CMK (cell line): ENCODE results near the gene OR51B5.
"Not testable (repeated sequence)": the region's sequence is repeated elsewhere in the genome, so short reads cannot be mapped to it uniquely, and the experiment has no call there.

Source experiments
- DNase-seq: peaks from one replicate; pipeline ENCODE4 v3.0.0-alpha.2; 2010; ENCODE audit warnings: low read depth

The OR51B5 gene

GRCh38 chr11:5343474-5344335, at the start of gene OR51B5:
Gene OR51B5 (minus strand): TSS chr11:5343524. CDS start chr11:5343524, 0 bp downstream.
- DNase-seq = no peak

- no peak for DNase-seq
These were observed 46.9 kb upstream of the OR51B5 start for GRCh38 chr11:5390210-5390609.

GRCh38 chr11:5384335-5384734, 41.0 kb upstream of the OR51B5 start:
- DNase-seq = no peak

DNA sequence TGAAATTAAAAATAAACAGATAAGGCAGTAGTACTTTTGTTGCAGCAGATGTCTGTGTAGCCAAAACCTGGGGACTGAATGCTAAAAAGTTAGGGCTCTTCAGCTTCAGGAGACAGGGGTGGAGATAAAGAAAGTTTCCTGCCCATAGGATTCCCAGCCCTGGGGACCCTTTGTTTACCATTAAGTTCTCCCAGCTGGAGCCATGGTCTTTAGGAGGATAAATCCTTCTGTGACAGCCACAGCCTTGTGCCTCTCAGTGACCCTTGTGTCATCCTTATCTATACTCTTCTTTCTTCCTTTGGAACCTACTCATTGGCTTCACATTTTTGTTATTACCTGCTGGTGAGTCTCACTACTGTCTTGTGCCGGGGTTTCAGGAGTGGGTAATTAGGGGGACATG, 40.3 kb upstream of the OR51B5 start, which contains the start of gene OR51M1:
Gene OR51M1, plus strand, starts transcription at position 237 of the 400 bp plus-strand sequence. CDS start 5,587 bp downstream, outside the sequence.
- DNase-seq = no peak

DNA sequence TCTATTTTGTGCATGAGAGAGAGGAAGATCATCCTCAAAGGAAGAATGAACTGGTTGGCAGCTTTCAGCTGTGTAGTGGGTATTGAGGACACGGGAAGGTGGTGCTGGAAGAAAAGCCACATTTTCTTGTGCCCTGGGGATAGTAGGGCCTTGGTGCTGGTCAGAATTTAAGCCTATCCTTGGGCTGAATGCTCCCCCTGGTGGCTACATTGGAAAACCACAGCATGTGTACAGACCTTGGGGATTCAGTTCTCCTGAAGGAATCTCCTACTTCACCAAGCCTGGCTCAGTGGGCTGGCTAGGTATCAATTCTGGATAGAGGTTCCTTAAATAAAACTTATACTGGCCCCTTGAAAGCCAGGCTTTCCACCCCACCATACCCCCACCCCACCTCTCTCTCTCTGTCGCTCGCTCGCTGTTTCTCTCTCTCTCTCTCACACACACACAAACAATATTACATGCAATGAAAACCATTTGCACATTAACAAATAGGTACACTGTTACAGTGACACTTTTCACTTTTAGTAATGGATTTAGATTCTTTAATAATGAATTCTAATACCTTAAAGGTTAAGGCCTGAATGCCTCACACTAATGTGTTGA, 37.5 kb upstream of the OR51B5 start:
- peak; percentile 25 for DNase-seq

- no peak for DNase-seq
These were observed 26.5 kb upstream of the OR51B5 start for GRCh38 chr11:5369789-5370188.

DNA sequence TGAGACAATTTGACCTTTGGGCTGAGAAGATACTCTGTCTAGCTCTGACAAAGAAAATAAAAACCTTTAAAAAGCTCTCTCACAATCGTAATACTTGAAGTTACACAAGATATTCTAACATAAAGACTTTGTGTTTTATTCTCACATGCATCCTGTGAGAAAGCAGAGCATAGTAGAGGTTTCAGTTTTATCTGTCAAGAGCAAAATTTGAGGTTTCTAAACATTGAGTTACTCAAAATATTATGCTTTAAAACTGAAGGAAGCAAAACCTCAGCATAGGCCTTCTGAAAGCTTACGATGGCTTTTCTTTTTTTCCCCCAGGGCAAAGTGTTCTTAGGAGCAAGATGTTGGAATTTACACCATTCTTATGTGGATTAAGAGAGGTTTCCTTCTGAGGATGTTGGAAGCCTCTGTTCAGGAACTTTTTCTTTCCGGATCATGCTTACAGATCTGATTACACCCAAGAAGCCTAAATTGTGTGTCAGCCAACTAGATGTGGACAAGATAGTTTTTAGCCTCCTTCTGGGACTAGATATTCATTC, 25.2 kb upstream of the OR51B5 start:
- DNase-seq = no peak

DNA sequence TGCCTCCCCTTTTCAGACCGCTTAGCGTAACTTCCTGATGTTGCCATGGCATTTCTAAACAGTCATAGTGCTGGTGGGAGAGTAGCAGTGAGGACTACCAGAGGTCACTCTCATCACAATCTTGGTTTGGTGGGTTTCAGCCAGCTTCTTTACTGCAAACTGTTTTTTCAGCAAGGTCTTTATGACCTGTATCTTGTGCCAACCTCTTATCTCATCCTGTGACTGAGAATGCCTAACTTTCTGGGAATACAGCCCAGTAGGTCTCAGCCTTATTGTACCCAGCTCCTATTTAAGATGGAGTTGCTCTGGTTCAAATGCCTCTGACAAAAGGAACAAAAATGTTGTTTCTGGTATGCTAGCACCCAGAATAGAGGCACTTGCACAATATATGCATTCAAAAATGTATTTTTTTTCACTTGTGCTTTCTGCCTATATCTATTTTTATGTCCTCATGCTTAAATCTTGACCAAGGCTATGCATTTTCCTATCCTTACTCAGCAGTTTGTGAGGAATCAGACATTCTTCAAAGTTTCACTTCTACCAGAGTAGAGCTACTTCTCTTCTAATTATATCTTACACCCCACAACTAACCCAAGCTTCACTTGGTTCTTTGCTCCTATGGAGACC, 24.2 kb upstream of the OR51B5 start:
- DNase-seq = no peak

- no peak for DNase-seq
These were observed 23.5 kb upstream of the OR51B5 start for GRCh38 chr11:5366856-5367255.

DNA sequence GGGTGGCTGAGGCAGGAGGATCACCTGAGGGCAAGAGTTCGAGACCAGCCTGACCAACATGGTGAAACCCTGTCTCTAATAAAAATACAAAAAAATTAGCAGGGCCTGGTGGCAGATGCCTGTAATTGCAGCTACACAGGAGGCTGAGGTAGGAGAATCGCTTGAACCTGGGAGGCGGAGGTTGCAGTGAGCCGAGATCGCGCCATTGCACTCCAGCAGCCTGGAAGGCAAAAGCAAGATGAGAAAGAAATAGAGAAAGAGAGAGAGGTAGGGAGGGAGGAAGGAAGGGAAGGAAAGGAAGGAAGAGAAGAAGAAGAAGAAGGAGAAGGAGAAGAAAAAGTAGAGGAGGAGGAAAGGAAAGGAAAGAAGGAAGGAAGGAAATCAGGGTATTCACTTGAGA, 23.0 kb upstream of the OR51B5 start:
- DNase-seq = not testable (repeated sequence)

DNA sequence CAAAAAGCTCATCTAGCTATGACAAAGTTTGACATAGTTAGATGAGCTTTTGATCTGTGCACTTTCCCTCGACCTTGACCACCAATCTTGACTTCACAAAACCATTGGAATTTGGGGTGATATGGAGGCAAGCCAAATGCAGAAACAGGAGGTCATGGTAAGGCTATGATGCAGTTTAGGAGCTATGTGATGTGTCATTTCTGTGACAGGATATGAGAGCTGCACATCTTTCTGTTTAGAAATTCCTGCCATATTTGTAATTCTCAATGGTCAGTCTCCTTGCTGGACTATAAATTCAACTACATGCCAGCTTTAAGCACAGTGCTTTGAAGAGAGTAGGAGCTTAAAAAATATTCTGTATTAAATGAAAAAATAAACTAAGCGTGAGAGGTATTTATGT, 20.9 kb upstream of the OR51B5 start:
- DNase-seq = no peak

DNA sequence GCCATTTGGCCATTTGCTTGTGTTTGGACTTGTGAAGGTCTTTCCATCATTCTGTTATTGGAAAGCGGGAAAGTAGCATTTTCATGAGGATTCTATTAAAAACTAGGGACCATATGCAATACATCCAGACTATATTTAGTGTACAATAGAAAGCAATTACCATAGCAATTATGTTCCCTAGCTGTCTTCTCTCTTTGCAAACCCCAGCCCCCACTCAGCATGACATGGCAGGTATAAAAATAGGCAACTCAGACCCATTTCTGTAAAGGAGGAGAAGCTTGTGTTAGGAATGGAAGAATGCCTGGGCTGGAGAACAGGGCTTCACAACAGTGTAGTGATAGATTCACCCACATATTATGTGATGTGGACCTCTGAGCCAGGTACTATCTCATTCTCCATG, 20.4 kb upstream of the OR51B5 start:
- DNase-seq = no peak

DNA sequence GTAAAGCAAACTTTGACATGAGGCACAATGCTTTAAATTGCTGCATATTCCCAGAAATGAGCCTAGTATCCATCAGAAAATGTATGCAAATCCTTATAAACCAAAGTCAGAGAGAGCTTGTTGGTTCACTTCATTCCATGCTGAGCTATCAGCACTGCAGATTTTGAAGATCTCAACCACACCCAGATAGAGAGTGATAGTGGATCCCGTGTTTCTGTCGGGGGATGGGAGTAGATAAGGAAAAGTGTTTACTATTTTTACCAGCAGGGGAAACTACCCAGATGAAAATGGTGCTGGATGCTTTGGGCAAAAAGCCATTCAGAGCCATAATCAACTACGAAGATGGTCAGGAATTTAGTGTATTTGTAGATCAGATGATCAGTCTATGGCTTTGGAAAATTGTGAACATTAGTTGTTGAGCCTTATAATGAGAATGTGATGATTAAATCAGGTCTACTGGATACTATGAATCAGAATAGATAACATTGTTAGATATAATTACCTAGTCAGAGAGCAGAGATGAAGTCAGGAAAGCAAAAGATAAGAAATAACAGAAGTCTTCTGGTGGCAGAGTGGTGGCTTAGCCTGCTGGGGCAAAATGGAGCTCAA, 18.8 kb upstream of the OR51B5 start:
- DNase-seq = no peak

- not testable (repeated sequence) for DNase-seq
These were observed 12.7 kb upstream of the OR51B5 start for GRCh38 chr11:5356031-5356430.

DNA sequence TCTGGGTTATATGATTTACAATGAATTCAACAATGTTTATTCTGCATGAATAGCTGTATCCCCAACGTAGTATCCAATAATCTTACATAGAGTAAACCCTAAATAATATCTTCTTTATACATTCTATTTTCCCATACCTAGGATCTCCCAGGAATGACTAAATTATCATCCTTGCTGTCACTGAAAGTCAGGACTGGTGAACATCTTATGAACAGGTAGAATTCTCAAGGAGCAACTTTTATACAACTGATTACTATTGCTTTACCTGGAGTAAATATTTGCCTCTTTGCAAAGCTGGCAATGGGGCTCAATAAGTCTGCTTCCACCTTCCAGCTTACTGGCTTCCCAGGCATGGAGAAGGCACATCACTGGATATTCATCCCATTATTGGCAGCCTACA, 7.9 kb upstream of the OR51B5 start, which contains the start of gene OR51B6:
Gene OR51B6, plus strand, starts transcription at position 301 of the 400 bp plus-strand sequence. Its CDS starts 0 bp downstream, at position 301.
- no peak for DNase-seq

- no peak for DNase-seq
These were observed 6.2 kb upstream of the OR51B5 start for GRCh38 chr11:5349550-5349949.

DNA sequence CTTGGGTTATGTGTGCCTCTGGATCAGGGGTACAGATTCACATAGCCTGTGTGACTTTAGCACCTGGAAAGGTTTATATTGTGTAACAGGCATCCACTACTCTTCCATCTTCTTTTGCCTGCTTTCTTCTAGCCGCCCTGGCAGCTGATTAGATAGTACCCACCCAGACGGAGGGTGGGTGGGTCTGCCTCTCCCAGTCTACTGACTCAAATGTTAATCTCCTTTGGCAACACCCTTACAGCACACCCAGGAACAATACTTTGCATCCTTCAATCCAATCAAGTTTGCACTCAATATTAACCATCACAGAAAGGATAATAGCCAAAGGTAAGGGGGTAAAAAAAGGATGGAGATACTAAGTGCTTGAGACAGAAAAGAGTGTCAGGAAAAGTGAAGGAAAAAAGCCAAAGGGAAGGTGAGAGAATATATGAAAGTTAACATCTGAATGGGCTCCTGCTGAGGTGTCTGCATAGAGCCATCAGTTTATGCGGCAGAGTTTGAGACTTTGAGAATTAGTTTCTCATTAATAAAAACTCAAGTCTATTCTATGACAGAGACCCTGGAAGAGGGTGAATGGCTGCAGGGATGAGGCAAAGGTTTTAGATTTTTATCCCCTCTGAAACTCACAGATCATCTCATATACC, 5.3 kb upstream of the OR51B5 start:
- DNase-seq = no peak

DNA sequence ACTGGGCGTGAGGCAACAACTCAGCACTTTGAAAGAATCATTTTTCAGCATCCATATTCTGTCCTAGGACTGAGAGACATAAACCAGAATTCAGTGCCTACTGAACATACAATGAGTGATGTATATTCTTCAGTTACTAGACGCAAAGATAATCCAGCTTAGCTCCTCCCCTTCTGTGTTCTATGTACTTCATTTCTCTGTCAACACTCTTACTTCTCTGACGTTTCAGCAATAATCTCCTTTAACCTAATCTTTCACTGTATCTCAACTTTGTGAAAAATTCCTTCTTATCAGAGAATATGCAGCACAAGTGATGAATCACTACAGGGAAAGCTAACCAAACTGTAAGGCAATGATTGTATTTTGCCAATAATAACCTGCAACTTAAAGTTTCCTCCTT, 2.5 kb upstream of the OR51B5 start:
- no peak for DNase-seq

- DNase-seq = no peak
These were observed 3.5 kb downstream of the OR51B5 start for GRCh38 chr11:5339771-5340322.

DNA sequence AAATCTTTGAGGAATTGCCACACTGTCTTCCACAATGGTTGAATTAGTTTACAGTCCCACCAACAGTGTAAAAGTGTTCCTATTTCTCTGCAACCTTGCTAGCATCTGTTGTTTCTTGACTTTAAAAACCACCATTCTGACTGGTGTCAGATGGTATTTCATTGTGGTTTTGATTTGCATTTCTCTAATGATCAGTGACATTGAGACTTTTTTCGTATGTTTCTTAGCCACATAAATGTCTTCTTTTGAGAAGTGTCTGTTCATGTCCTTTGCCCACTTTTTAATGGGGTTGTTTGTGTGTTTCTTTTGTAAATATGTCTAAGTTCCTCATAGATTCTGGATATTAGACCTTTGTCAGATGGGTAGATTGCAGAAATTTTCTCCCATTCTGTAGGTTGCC, 6.1 kb downstream of the OR51B5 start:
- DNase-seq = not testable (repeated sequence)

GRCh38 chr11:5336331-5336730, 7.0 kb downstream of the OR51B5 start:
- DNase-seq = no peak
